Measurements from ENCODE around the gene SCN4A.

SCN4A gene

DNA sequence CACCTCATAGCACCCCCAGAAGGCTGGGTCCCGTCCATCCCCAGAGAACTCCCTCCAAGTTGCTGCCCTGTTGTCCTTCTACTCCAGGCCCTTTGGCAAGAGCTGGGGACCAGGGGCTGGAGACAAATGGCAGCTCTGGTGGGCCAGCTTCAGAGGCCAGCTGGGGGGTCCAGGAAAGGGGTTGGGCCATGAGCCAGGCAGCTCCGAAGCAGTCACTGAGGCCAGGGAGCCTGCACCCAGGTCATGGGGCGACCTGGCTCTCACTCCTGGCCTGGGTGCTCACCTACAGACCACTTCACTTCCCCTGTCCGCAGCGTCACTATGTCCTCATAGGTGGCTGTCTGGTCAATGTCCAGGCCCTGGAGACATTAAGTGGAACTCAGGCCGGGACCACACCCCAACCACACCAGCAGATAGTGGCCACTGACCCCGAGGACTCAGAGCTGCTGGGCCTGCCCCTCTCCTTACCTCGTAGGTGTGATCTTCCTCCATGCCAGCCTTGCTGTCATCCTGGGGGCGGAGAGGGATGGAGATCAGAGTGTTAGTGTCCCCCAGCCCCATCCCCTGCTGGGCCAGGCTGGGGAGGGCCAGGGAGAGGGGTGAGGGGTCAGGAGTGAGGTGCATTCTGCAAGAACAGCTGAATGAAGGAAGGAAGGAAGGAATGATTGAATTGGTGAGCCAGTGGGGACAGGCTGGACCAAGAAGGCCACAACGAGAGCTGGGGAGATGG is 43.6 kb downstream of the SCN4A start:
- Histone ChIP-seq H3K4me1 (ENCODE audit: control insufficient read depth in 2 of 2, insufficient read depth in 1 of 2, low read depth in 1 of 2, low read length in 2 of 2) (peaks cover 2 to 10% of the 10 kb centered on the region in 2 donors), H3K36me3 (replicated peaks in 1 of 2; ENCODE audit: control insufficient read depth in 2 of 2, insufficient read depth in 2 of 2, low read length in 2 of 2) (no peaks in the 10 kb centered on the region), H3K9me3 (replicated peaks in 1 of 2; ENCODE audit: control insufficient read depth in 2 of 2, insufficient read depth in 1 of 2, low read depth in 1 of 2, low read length in 2 of 2) (no peaks in the 10 kb centered on the region), H3K9ac (ENCODE audit: low read depth, low read length, poor library complexity) (no peak overlapping the region), H3K4ac (ENCODE audit: low read length) (no peak overlapping the region), H3K4me3 (ENCODE audit: low read length in 2 of 2) (no peak overlapping the region), H2BK5ac (ENCODE audit: low read length) (no peak overlapping the region), H2AK5ac (ENCODE audit: low read depth, low read length) (peak overlapping the region; percentile 75), H2BK12ac (ENCODE audit: low read length) (peak overlapping the region; percentile 81), H4K91ac (ENCODE audit: low read depth, low read length, poor library complexity) (no peak overlapping the region), H4K8ac (ENCODE audit: low read depth, low read length) (no peak overlapping the region), H2AFZ (ENCODE audit: low read length) (peak overlapping the region; percentile 10), H3K18ac (ENCODE audit: low read length) (peak overlapping the region; percentile 85), H3K79me1 (ENCODE audit: low read depth, low read length) (no peaks in the 10 kb centered on the region), H2BK120ac (ENCODE audit: low read depth, low read length) (no peak overlapping the region), H2BK15ac (ENCODE audit: low read length) (peak overlapping the region; percentile 10), H3K27ac (replicated peaks; ENCODE audit: low read length) (no peak overlapping the region), H3K14ac (ENCODE audit: low read length) (peak overlapping the region; percentile 56), H3K4me2 (ENCODE audit: insufficient read depth, low read length, poor library complexity, severe bottlenecking) (no peak overlapping the region), H3K23ac (ENCODE audit: low read depth, low read length, poor library complexity) (peak overlapping the region; percentile 12), H3K27me3 (ENCODE audit: control insufficient read depth in 3 of 3, insufficient read depth in 3 of 3, low read depth in 1 of 3, low read length in 3 of 3) (peaks cover 0 to 4% (median 0%) of the 10 kb centered on the region in 3 experiments)
- no CpG with 5 or more reads among the region's 10 CpGs for WGBS, 2 donors (ENCODE audit: extremely low coverage in 2 of 2, insufficient read length in 2 of 2, insufficient replicate concordance in 1 of 2)
- DNase-seq (ENCODE audit: low spot score): no peak

DNA sequence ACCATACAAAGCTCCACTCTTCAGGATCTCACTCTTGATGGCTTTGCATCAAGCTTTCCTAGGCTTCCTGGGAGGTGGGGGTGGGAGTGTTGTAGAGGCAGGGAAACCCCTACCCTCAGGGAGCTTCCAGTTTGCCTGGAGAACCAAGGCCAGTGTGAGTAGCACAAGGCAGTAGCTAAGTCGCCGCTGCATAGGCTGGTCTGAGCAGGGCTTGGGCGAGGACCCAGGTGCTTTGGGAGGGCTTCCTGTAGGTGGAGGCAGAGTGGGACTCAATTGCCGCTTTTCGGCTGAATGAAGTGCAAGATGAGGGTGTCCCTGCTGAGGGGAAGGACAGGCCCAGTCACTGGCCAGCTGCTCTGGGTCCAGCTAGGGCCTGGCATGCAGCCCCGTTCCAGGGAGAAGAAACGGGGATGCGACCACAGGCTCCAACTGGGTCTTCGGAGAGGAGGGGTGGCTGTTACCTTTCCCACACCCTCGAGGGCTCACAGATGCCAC is 44.5 kb downstream of the SCN4A start:
- Histone ChIP-seq H2BK120ac (ENCODE audit: low read depth, low read length) (no peak overlapping the region), H3K79me1 (ENCODE audit: low read depth, low read length) (no peaks in the 10 kb centered on the region)

DNA sequence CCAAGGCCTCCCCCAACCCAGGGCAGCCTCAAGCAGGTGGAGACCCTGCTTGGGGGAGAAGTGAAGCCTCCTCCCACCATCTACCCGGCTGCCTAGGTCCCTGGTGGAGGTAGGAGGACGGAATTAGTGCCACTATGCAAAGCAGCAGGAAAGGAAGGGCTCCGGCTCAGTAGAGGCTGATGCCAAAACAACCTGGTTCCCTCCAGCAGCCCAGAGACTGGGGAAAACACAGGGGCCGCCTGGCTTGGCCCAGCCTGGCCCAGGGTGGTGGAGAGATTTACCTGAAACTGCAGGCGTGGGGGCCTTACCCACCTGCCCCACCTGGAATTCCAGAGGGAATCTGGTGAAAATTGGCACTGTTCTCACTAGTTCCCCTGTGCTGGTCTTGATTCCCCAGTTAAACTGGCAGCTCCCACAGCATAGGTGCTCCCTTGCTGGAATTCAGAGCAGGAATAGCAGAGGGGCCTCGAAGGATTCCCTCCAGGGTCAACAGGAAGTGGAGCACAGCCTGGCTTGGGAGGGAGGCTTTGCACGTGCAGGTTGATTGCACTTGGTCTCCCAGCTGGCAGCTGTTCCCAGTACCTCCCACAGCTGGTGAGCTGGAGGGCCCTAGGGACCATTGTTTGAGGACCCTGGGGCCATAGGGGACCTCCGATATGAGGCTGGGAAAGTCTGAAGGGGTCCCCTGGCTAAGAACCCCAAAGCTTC is 45.1 kb downstream of the SCN4A start:
- Histone ChIP-seq H2AK5ac (ENCODE audit: low read depth, low read length) (no peak overlapping the region), H2AFZ (ENCODE audit: low read length) (no peak overlapping the region), H3K79me1 (ENCODE audit: low read depth, low read length) (no peaks in the 10 kb centered on the region), H3K14ac (ENCODE audit: low read length) (no peak overlapping the region), H3K23ac (ENCODE audit: low read depth, low read length, poor library complexity) (no peak overlapping the region), H2BK12ac (ENCODE audit: low read length) (no peak overlapping the region), H4K91ac (ENCODE audit: low read depth, low read length, poor library complexity) (no peak overlapping the region), H3K9me3 (replicated peaks in 1 of 2; ENCODE audit: control insufficient read depth in 2 of 2, insufficient read depth in 1 of 2, low read depth in 1 of 2, low read length in 2 of 2) (no peaks in the 10 kb centered on the region), H3K4me2 (ENCODE audit: insufficient read depth, low read length, poor library complexity, severe bottlenecking) (no peak overlapping the region), H3K4ac (ENCODE audit: low read length) (no peak overlapping the region), H3K18ac (ENCODE audit: low read length) (peak overlapping the region; percentile 28), H4K8ac (ENCODE audit: low read depth, low read length) (no peak overlapping the region), H2BK15ac (ENCODE audit: low read length) (no peak overlapping the region), H3K36me3 (replicated peaks in 1 of 2; ENCODE audit: control insufficient read depth in 2 of 2, insufficient read depth in 2 of 2, low read length in 2 of 2) (no peaks in the 10 kb centered on the region), H2BK120ac (ENCODE audit: low read depth, low read length) (peak overlapping the region; percentile 91), H3K4me3 (ENCODE audit: low read length in 2 of 2) (no peak overlapping the region), H3K27me3 (ENCODE audit: control insufficient read depth in 3 of 3, insufficient read depth in 3 of 3, low read depth in 1 of 3, low read length in 3 of 3) (peaks cover 0 to 4% (median 0%) of the 10 kb centered on the region in 3 experiments), H2BK5ac (ENCODE audit: low read length) (no peak overlapping the region), H3K9ac (ENCODE audit: low read depth, low read length, poor library complexity) (no peak overlapping the region), H3K27ac (replicated peaks; ENCODE audit: low read length) (no peak overlapping the region), H3K4me1 (ENCODE audit: control insufficient read depth in 2 of 2, insufficient read depth in 1 of 2, low read depth in 1 of 2, low read length in 2 of 2) (peaks cover 2 to 10% of the 10 kb centered on the region in 2 donors)
- no peak for DNase-seq (ENCODE audit: low spot score)
- no CpG with 5 or more reads among the region's 8 CpGs for WGBS, 2 donors (ENCODE audit: extremely low coverage in 2 of 2, insufficient read length in 2 of 2, insufficient replicate concordance in 1 of 2)

More for the DNA sequence above, 44.5 kb downstream of the SCN4A start:
- H3K36me3 ChIP-seq (replicated peaks in 1 of 2; ENCODE audit: control insufficient read depth in 2 of 2, insufficient read depth in 2 of 2, low read length in 2 of 2): no peaks in the 10 kb centered on the region
- H3K9ac ChIP-seq (ENCODE audit: low read depth, low read length, poor library complexity): no peak overlapping the region
- no CpG with 5 or more reads among the region's 10 CpGs for WGBS, 2 donors (ENCODE audit: extremely low coverage in 2 of 2, insufficient read length in 2 of 2, insufficient replicate concordance in 1 of 2)
- no peak overlapping the region for H3K4me3 ChIP-seq (ENCODE audit: low read length in 2 of 2)
- H3K4me2 ChIP-seq (ENCODE audit: insufficient read depth, low read length, poor library complexity, severe bottlenecking): no peak overlapping the region
- H3K27me3 ChIP-seq (ENCODE audit: control insufficient read depth in 3 of 3, insufficient read depth in 3 of 3, low read depth in 1 of 3, low read length in 3 of 3): peaks cover 0 to 4% (median 0%) of the 10 kb centered on the region in 3 experiments
- H2BK12ac ChIP-seq (ENCODE audit: low read length): no peak overlapping the region
- H3K27ac ChIP-seq (replicated peaks; ENCODE audit: low read length): no peak overlapping the region
- H4K8ac ChIP-seq (ENCODE audit: low read depth, low read length): no peak overlapping the region
- peak overlapping the region; percentile 71 for H3K18ac ChIP-seq (ENCODE audit: low read length)
- no peak overlapping the region for H4K91ac ChIP-seq (ENCODE audit: low read depth, low read length, poor library complexity)
- H3K4ac ChIP-seq (ENCODE audit: low read length): no peak overlapping the region
- H3K4me1 ChIP-seq (ENCODE audit: control insufficient read depth in 2 of 2, insufficient read depth in 1 of 2, low read depth in 1 of 2, low read length in 2 of 2): peaks cover 2 to 10% of the 10 kb centered on the region in 2 donors
- no peak for DNase-seq (ENCODE audit: low spot score)
- no peak overlapping the region for H2AK5ac ChIP-seq (ENCODE audit: low read depth, low read length)
- H3K14ac ChIP-seq (ENCODE audit: low read length): no peak overlapping the region
- H3K23ac ChIP-seq (ENCODE audit: low read depth, low read length, poor library complexity): no peak overlapping the region
- H2AFZ ChIP-seq (ENCODE audit: low read length): no peak overlapping the region
- H3K9me3 ChIP-seq (replicated peaks in 1 of 2; ENCODE audit: control insufficient read depth in 2 of 2, insufficient read depth in 1 of 2, low read depth in 1 of 2, low read length in 2 of 2): no peaks in the 10 kb centered on the region
- H2BK15ac ChIP-seq (ENCODE audit: low read length): no peak overlapping the region
- H2BK5ac ChIP-seq (ENCODE audit: low read length): no peak overlapping the region

DNA sequence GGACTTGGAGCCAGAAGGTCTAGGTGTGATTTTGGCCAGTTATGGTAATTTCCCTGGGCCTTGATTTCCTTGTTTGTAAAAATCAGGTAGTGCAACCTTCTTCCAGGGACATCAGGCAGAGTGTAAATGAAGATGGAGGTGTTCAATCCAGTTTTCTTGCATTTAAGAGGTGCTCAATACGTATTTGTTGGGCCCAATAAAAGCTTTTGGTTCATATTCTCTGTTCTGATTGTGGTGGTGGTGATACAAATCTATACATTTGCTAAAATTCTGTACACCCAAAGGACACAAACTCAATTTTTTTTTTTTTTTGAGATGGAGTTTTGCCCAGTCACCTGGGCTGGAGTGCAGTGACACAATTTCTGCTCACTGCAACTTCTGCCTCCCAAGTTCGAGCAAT is 46.6 kb downstream of the SCN4A start:
- Histone ChIP-seq H3K27ac (replicated peaks; ENCODE audit: low read length) (no peak overlapping the region), H3K23ac (ENCODE audit: low read depth, low read length, poor library complexity) (no peak overlapping the region), H4K91ac (ENCODE audit: low read depth, low read length, poor library complexity) (no peak overlapping the region), H3K9me3 (replicated peaks in 1 of 2; ENCODE audit: control insufficient read depth in 2 of 2, insufficient read depth in 1 of 2, low read depth in 1 of 2, low read length in 2 of 2) (no peaks in the 10 kb centered on the region), H3K27me3 (ENCODE audit: control insufficient read depth in 3 of 3, insufficient read depth in 3 of 3, low read depth in 1 of 3, low read length in 3 of 3) (peaks cover 0 to 4% (median 0%) of the 10 kb centered on the region in 3 experiments), H3K14ac (ENCODE audit: low read length) (no peak overlapping the region), H3K4me3 (ENCODE audit: low read length in 2 of 2) (no peak overlapping the region), H3K79me1 (ENCODE audit: low read depth, low read length) (no peaks in the 10 kb centered on the region), H2AK5ac (ENCODE audit: low read depth, low read length) (no peak overlapping the region), H2BK15ac (ENCODE audit: low read length) (no peak overlapping the region), H2BK5ac (ENCODE audit: low read length) (no peak overlapping the region), H2AFZ (ENCODE audit: low read length) (no peak overlapping the region), H3K18ac (ENCODE audit: low read length) (no peak overlapping the region), H4K8ac (ENCODE audit: low read depth, low read length) (no peak overlapping the region), H3K4ac (ENCODE audit: low read length) (no peak overlapping the region), H2BK120ac (ENCODE audit: low read depth, low read length) (no peak overlapping the region), H3K4me1 (ENCODE audit: control insufficient read depth in 2 of 2, insufficient read depth in 1 of 2, low read depth in 1 of 2, low read length in 2 of 2) (peaks cover 0 to 7% of the 10 kb centered on the region in 2 donors), H3K9ac (ENCODE audit: low read depth, low read length, poor library complexity) (no peak overlapping the region), H2BK12ac (ENCODE audit: low read length) (no peak overlapping the region), H3K36me3 (replicated peaks in 1 of 2; ENCODE audit: control insufficient read depth in 2 of 2, insufficient read depth in 2 of 2, low read length in 2 of 2) (no peaks in the 10 kb centered on the region), H3K4me2 (ENCODE audit: insufficient read depth, low read length, poor library complexity, severe bottlenecking) (no peak overlapping the region)
- no CpG with 5 or more reads among the region's 2 CpGs for WGBS, 2 donors (ENCODE audit: extremely low coverage in 2 of 2, insufficient read length in 2 of 2, insufficient replicate concordance in 1 of 2)
- DNase-seq (ENCODE audit: low spot score): no peak
